Measurements from ENCODE around the gene PMPCA. TPM values are rescaled to one million over a fixed set of nuclear protein-coding genes. Genes with fewer than 3 reads are reported as not detected.

Gene PMPCA
- total RNA-seq, 3 donors from 2014 or later (not counting 1 experiment from before 2014, with no cell fraction given) = 78.3 to 84.8 (median 79.3) TPM

DNA sequence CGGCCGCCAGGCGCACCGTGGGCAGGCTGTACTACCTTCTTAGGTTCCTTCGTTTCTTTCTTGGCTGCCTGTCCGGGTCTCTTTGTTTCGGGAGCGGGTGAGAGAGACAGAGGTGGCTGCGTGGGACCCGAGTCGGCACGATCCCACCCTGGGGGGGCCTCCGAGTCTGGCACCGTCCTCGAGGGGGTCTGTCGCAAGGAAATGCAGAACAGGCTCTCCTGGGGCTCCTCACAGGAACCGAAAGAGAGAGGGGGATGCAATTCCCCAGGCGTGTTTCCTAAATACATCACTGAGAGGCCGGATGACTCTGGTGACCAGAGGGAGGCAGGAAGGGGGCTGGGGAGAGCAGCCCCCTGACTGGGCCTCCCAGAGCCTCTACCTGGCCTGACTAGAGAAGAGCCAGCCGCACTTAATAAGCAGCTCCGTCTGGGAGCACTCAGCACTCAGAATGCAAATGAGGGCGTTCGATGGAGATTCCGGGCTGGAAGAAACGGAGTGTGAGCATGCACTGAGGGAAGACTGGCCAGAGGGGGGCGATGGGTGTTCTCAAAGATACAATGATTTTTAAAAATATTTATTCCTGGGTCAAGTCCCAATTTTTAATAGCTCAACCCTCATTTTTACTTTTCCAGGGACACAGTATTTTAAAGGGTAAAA is 40.9 kb downstream of the PMPCA start:
- ATAC-seq (no peak), DNase-seq (no peak)
- no peak overlapping the region for H3K27ac ChIP-seq (ENCODE audit: low read length)
- Mint-ChIP-seq H3K27me3 (ENCODE audit: low read depth in 2 of 2) (no peaks in the 10 kb centered on the region), H3K4me1 (no peaks in the 10 kb centered on the region), H3K36me3 (peaks cover 14% of the 10 kb centered on the region), H3K4me3 (no peak overlapping the region), H3K27ac (peak overlapping the region in 1 of 2 donors; percentile 27), H3K9me3 (no peaks in the 10 kb centered on the region)
- WGBS (ENCODE audit: insufficient coverage) = 98% methylated on average over 26 of the region's 26 CpGs
- no peak overlapping the region for H3K4me3 ChIP-seq (ENCODE audit: low read length)
- intact Hi-C loops (cut with micrococcal nuclease) = no loop called here
- peaks cover 85% of the 10 kb centered on the region for H3K36me3 ChIP-seq (ENCODE audit: control insufficient read depth, insufficient read depth, low read length)
- no peak for TF ChIP-seq CTCF (IDR thresholded peaks at IDR 0.05)
- no peaks in the 10 kb centered on the region for H3K4me1 ChIP-seq (ENCODE audit: control insufficient read depth, insufficient read depth, low read length)
- no peaks in the 10 kb centered on the region for H3K9me3 ChIP-seq (ENCODE audit: control insufficient read depth, insufficient read depth, low read length)
- H3K27me3 ChIP-seq (ENCODE audit: control insufficient read depth, insufficient read depth, low read length) = no peaks in the 10 kb centered on the region

- Histone ChIP-seq H3K9me3 (ENCODE audit: control insufficient read depth, insufficient read depth, low read length) (no peaks in the 10 kb centered on the region), H3K27ac (ENCODE audit: low read length) (no peak overlapping the region), H3K4me1 (ENCODE audit: control insufficient read depth, insufficient read depth, low read length) (no peaks in the 10 kb centered on the region), H3K36me3 (ENCODE audit: control insufficient read depth, insufficient read depth, low read length) (peaks cover 81% of the 10 kb centered on the region), H3K4me3 (ENCODE audit: low read length) (no peak overlapping the region), H3K27me3 (ENCODE audit: control insufficient read depth, insufficient read depth, low read length) (no peaks in the 10 kb centered on the region)
- 96% methylated on average over 11 of the region's 11 CpGs for WGBS (ENCODE audit: insufficient coverage)
- DNase-seq (no peak), ATAC-seq (no peak)
- no peaks in the 10 kb centered on the region for H3K36me3 Mint-ChIP-seq
- H3K4me1 Mint-ChIP-seq = no peaks in the 10 kb centered on the region
- intact Hi-C loops (cut with micrococcal nuclease) = no loop called here
- no peak overlapping the region for H3K4me3 Mint-ChIP-seq
- no peak for TF ChIP-seq CTCF (IDR thresholded peaks at IDR 0.05)
- H3K27ac Mint-ChIP-seq = peak overlapping the region in 1 of 2 donors; percentile 10
- H3K27me3 Mint-ChIP-seq (ENCODE audit: low read depth in 2 of 2) = no peaks in the 10 kb centered on the region
- H3K9me3 Mint-ChIP-seq = no peaks in the 10 kb centered on the region
Observed at GRCh38 chr9:136453326-136453725, 42.9 kb downstream of the PMPCA start.

- WGBS (ENCODE audit: insufficient coverage) = 94% methylated on average over 25 of the region's 25 CpGs
- Mint-ChIP-seq H3K36me3 (no peaks in the 10 kb centered on the region), H3K27me3 (ENCODE audit: low read depth in 2 of 2) (no peaks in the 10 kb centered on the region), H3K4me1 (no peaks in the 10 kb centered on the region), H3K27ac (no peak overlapping the region), H3K4me3 (no peak overlapping the region), H3K9me3 (no peaks in the 10 kb centered on the region)
- Histone ChIP-seq H3K4me1 (ENCODE audit: control insufficient read depth, insufficient read depth, low read length) (no peaks in the 10 kb centered on the region), H3K9me3 (ENCODE audit: control insufficient read depth, insufficient read depth, low read length) (no peaks in the 10 kb centered on the region), H3K27me3 (ENCODE audit: control insufficient read depth, insufficient read depth, low read length) (no peaks in the 10 kb centered on the region), H3K27ac (ENCODE audit: low read length) (no peak overlapping the region), H3K4me3 (ENCODE audit: low read length) (no peak overlapping the region), H3K36me3 (ENCODE audit: control insufficient read depth, insufficient read depth, low read length) (peaks cover 82% of the 10 kb centered on the region)
- ATAC-seq (no peak), DNase-seq (no peak)
- intact Hi-C loops (cut with micrococcal nuclease) = no loop called here
- no peak for TF ChIP-seq CTCF (IDR thresholded peaks at IDR 0.05)
Observed at GRCh38 chr9:136454026-136454796, 43.8 kb downstream of the PMPCA start.

Data from natural killer cell (primary cell).